A549 (cell line): Measurements from ENCODE around the gene ZC3H7A. TPM values are rescaled to one million over a fixed set of nuclear protein-coding genes. Genes with fewer than 3 reads are reported as not detected.

Experiments used
- ATAC-seq, 2 experiments: fragments of 200-7000 bp in 1 of 2; fragments of >200 bp in 1 of 2; cut with Nextera tagmentation in 1 of 2; cut with Tn5 transposase in 1 of 2; 3 replicates each; pipeline versions ENCODE4 v1.8.0 to v1.9.1; 2018 to 2020; ENCODE audit warnings: mild to moderate bottlenecking in 1 of 2, moderate library complexity in 1 of 2
- CTCF ChIA-PET: fragments of 300-600 bp; sonication (Branson Sonifier 250); formaldehyde crosslinking; extraction: SDS; loops from one replicate; lab custom pipeline; 2021; ENCODE audit warnings: antibody characterized with exemption, inconsistent platforms; lab: Yijun Ruan, JAX
- POLR2A ChIA-PET: fragments of 350-600 bp; formaldehyde crosslinking; extraction: SDS; loops from one replicate; lab custom pipeline; 2021; ENCODE audit warnings: antibody characterized with exemption, inconsistent platforms; lab: Yijun Ruan, JAX
- DNase-seq, 2 experiments: peaks; one replicate each; pipeline versions ENCODE4 v3.0.0 to v3.0.0-alpha.2; 2011 to 2016; ENCODE audit warnings: low read depth in 1 of 2, low spot score in 1 of 2
- FAIRE-seq: peaks from 2 replicates; lab custom pipeline; 2011; peaks lifted over from hg19 to GRCh38; lab: Jason Lieb, UNC
- H3K27ac ChIP-seq, 2 experiments: fragments of >200 bp; sonication (Bioruptor Twin); formaldehyde crosslinking; 3 replicates each; pipeline ENCODE4 v1.5.1; 2016 to 2017
- H3K4me1 ChIP-seq: fragments of >200 bp; sonication (Bioruptor Twin); formaldehyde crosslinking; 3 replicates; pipeline ENCODE4 v1.6.1; 2016
- H3K4me2 ChIP-seq: fragments of >200 bp; sonication (Bioruptor Twin); formaldehyde crosslinking; 3 replicates; pipeline ENCODE4 v1.6.1; 2016
- H3K4me3 ChIP-seq: fragments of >200 bp; sonication (Bioruptor Twin); formaldehyde crosslinking; 3 replicates; pipeline ENCODE4 v1.5.1; 2016
- H3K9me3 ChIP-seq: fragments of >200 bp; sonication (Bioruptor Twin); formaldehyde crosslinking; 3 replicates; pipeline ENCODE4 v1.6.1; 2016
- BHLHE40 ChIP-seq: IDR thresholded peaks from 2 replicates; pipeline ENCODE4 v1.6.1; 2012; ENCODE audit warnings: low read depth, low read length, inconsistent platforms
- CBX8 ChIP-seq: fragments of 200-600 bp; sonication (generic); IDR thresholded peaks from 2 replicates; pipeline ENCODE4 v1.6.1; 2016
- CHD4 ChIP-seq: fragments of 200-600 bp; sonication (generic); IDR thresholded peaks from 2 replicates; pipeline ENCODE4 v1.6.1; 2016; ENCODE audit warnings: antibody characterized with exemption, mild to moderate bottlenecking, borderline replicate concordance
- EHMT2 ChIP-seq: fragments of 200-600 bp; sonication (generic); IDR thresholded peaks from 2 replicates; pipeline ENCODE4 v1.6.1; 2016; ENCODE audit warnings: antibody characterized with exemption, low read depth, mild to moderate bottlenecking, moderate library complexity
- ELK1 ChIP-seq: fragments of 150-350 bp; IDR thresholded peaks from 2 replicates; pipeline ENCODE4 v1.6.1; 2014; ENCODE audit warnings: low read depth, mild to moderate bottlenecking, low read length
- EP300 ChIP-seq, 2 experiments: fragments of >200 bp; sonication (Bioruptor Twin); formaldehyde crosslinking; IDR thresholded peaks; 2 replicates in 1 of 2; 3 replicates in 1 of 2; pipeline ENCODE4 v1.6.1; 2016 to 2017
- FOSL2 ChIP-seq, 2 experiments: fragments of 450-650 bp in 1 of 2; fragments of >200 bp in 1 of 2; sonication (Bioruptor Twin) in 1 of 2; formaldehyde crosslinking; IDR thresholded peaks; 2 replicates each; pipeline versions ENCODE4 v1.5.0 to v1.6.1; 2016 to 2020; ENCODE audit warnings: mild to moderate bottlenecking in 1 of 2, moderate library complexity in 1 of 2
- HDAC2 ChIP-seq: fragments of 200-600 bp; sonication (generic); IDR thresholded peaks from 2 replicates; pipeline ENCODE4 v1.6.1; 2016
- HOXA7 ChIP-seq: fragments of 250-450 bp; sonication (Bioruptor Pico); IDR thresholded peaks from 2 replicates; pipeline ENCODE4 v1.5.0; 2020; ENCODE audit warnings: mild to moderate bottlenecking, moderate library complexity
- HOXB13 ChIP-seq: fragments of 250-450 bp; sonication (Bioruptor Pico); IDR thresholded peaks from 2 replicates; pipeline ENCODE4 v1.5.0; 2020; ENCODE audit warnings: low read depth, mild to moderate bottlenecking, moderate library complexity
- MAX ChIP-seq: IDR thresholded peaks from 2 replicates; pipeline ENCODE4 v1.6.1; 2012
- MAZ ChIP-seq: fragments of 150-350 bp; IDR thresholded peaks from 2 replicates; pipeline ENCODE4 v1.6.1; 2014; ENCODE audit warnings: antibody characterized with exemption, low read depth, low read length, borderline replicate concordance
- MYC ChIP-seq: IDR thresholded peaks from 2 replicates; pipeline ENCODE4 v1.6.1; 2012; ENCODE audit warnings: mild to moderate bottlenecking, inconsistent platforms, low read length, improper control_type of control experiment, borderline replicate concordance
- NPAS2 ChIP-seq: fragments of 250-450 bp; sonication (Bioruptor Pico); IDR thresholded peaks from 2 replicates; pipeline ENCODE4 v1.8.0; 2022; ENCODE audit warnings: mild to moderate bottlenecking, moderate library complexity, borderline replicate concordance
- NR3C1 ChIP-seq: fragments of >200 bp; sonication (Bioruptor Twin); formaldehyde crosslinking; IDR thresholded peaks from 3 replicates; pipeline ENCODE4 v1.6.1; 2017
- POLR2A ChIP-seq: IDR thresholded peaks from 2 replicates; pipeline ENCODE4 v1.6.1; 2012; ENCODE audit warnings: mild to moderate bottlenecking, low read length
- RARB ChIP-seq: fragments of 250-450 bp; sonication (Bioruptor Pico); IDR thresholded peaks from 2 replicates; pipeline ENCODE4 v1.8.0; 2021; ENCODE audit warnings: mild to moderate bottlenecking, moderate library complexity
- RFX5 ChIP-seq: fragments of 450-650 bp; IDR thresholded peaks from 2 replicates; pipeline ENCODE4 v1.7.1; 2014; ENCODE audit warnings: antibody characterized with exemption, mild to moderate bottlenecking, moderate library complexity
- RNF2 ChIP-seq: fragments of 200-600 bp; sonication (generic); IDR thresholded peaks from 2 replicates; pipeline ENCODE4 v1.6.1; 2016; ENCODE audit warnings: low read depth, mild to moderate bottlenecking, antibody characterized with exemption, moderate library complexity, borderline replicate concordance
- ZC3H11A ChIP-seq: fragments of 450-650 bp; IDR thresholded peaks from 2 replicates; pipeline ENCODE4 v1.6.1; 2014; ENCODE audit warnings: antibody characterized with exemption, mild to moderate bottlenecking
- ZFP36 ChIP-seq: fragments of 450-650 bp; IDR thresholded peaks from 2 replicates; pipeline ENCODE4 v1.6.1; 2014; ENCODE audit warnings: borderline replicate concordance; ENCODE audit not compliant: partially characterized antibody
- WGBS: methylation state at CpG from one replicate; pipeline ENCODE4 v1.1.6; 2017; ENCODE audit errors: missing lambda C conversion rate; 5-methylcytosine and 5-hydroxymethylcytosine counted together
- polyA plus RNA-seq, 4 experiments: library from polyadenylated mRNA; depleted of rRNA in 3 of 4; stranded (reverse); fragments of >200 nt; fragmentation: RNase III in 1 of 4; extraction: RNeasy Plus Mini Kit Qiagen cat#74134 plus additional on column Dnase treatment in 1 of 4; gene quantifications; 2 replicates in 3 of 4; 3 replicates in 1 of 4; pipeline ENCODE4 v1.2.3, GENCODE V29; 2011 to 2017

Gene ZC3H7A
- polyA plus RNA-seq, 2 of the 4 experiments (the other 2 are of a cell fraction): 33.8 to 41.5 TPM

- POLR2A ChIA-PET: no interaction called here
- Histone ChIP-seq H3K4me2 (peak overlapping the region; percentile 39), H3K4me1 (peaks cover 21% of the 10 kb centered on the region), H3K4me3 (no peak overlapping the region), H3K9me3 (no peaks in the 10 kb centered on the region), H3K27ac (peak overlapping the region; percentile 8 to 44; a peak in 3 of 6 replicates)
- CTCF ChIA-PET: interaction anchor here (14.3 kb wide), 1 partner anchor 317 kb away, joined by 344 read pairs; no protein-coding TSS in a partner anchor
- no peak for DNase-seq
- ATAC-seq: no peak
- TF ChIP-seq NR3C1: no peak
- TF ChIP-seq NPAS2: no peak
- TF ChIP-seq POLR2A: no peak
- TF ChIP-seq CHD4: no peak
- TF ChIP-seq HDAC2: no peak
- no peak for TF ChIP-seq FOSL2 (IDR thresholded peaks at IDR 0.05)
- no peak for TF ChIP-seq FOSL2 (CRISPR knock-in tag; IDR thresholded peaks at IDR 0.05)
- TF ChIP-seq ZFP36: no peak
- no peak for TF ChIP-seq RFX5
- no peak for TF ChIP-seq CBX8
- TF ChIP-seq ELK1: no peak
- TF ChIP-seq ZC3H11A: no peak
- TF ChIP-seq EP300 (IDR thresholded peaks at IDR 0.05): no peak
- no peak for TF ChIP-seq RARB (CRISPR knock-in tag)
- TF ChIP-seq BHLHE40: no peak
- no peak for TF ChIP-seq MAX
- no peak for TF ChIP-seq EHMT2
- TF ChIP-seq HOXA7 (CRISPR knock-in tag): no peak
- no peak for TF ChIP-seq HOXB13 (CRISPR knock-in tag)
- FAIRE-seq: no peak
Measured at GRCh38 chr16:11716336-11716735, 80.7 kb downstream of the ZC3H7A start.

GRCh38 chr16:11715246-11715947 lies 81.7 kb downstream of the ZC3H7A start:
- 92% methylated on average over 8 of the region's 8 CpGs for WGBS
- DNase-seq (no peak), ATAC-seq (no peak), FAIRE-seq (no peak)
- Histone ChIP-seq H3K4me2 (no peak overlapping the region), H3K4me3 (no peak overlapping the region), H3K27ac (no peak overlapping the region; a peak in 2 of 6 replicates), H3K4me1 (peaks cover 21% of the 10 kb centered on the region), H3K9me3 (no peaks in the 10 kb centered on the region)
- POLR2A ChIA-PET: interaction anchor here (0.6 to 1.5 kb wide), 2 partner anchors 27 to 74 kb away, joined by 3 to 8 read pairs; partner anchors contain the start of gene TXNDC11
- CTCF ChIA-PET: interaction anchor here (0.6 to 14.3 kb wide), 40 partner anchors 7 to 750 kb away, joined by 3 to 344 read pairs (median 6); partner anchors contain the start of genes LITAF and TXNDC11
- TF ChIP-seq MYC: no peak

GRCh38 chr16:11712122-11712521 lies 84.9 kb downstream of the ZC3H7A start:
- no peak overlapping the region for H3K4me2 ChIP-seq
- no peak overlapping the region for H3K4me3 ChIP-seq
- ATAC-seq: no peak
- POLR2A ChIA-PET: interaction anchor here (1.4 kb wide), 1 partner anchor 31 kb away, joined by 6 read pairs; the partner anchor contains the start of gene TXNDC11
- FAIRE-seq: no peak
- CTCF ChIA-PET: interaction anchor here (0.9 to 14.3 kb wide), 6 partner anchors 12 to 740 kb away, joined by 3 to 344 read pairs (median 6); no protein-coding TSS in a partner anchor
- WGBS: 97% methylated on average over 3 of the region's 3 CpGs
- H3K4me1 ChIP-seq: peaks cover 31% of the 10 kb centered on the region
- TF ChIP-seq RNF2 (no peak), MAZ (no peak), RFX5 (no peak)
- no peak for DNase-seq
- H3K9me3 ChIP-seq: no peaks in the 10 kb centered on the region
- no peak overlapping the region for H3K27ac ChIP-seq
